Rectal smooth muscle tissue (tissue), 1 donor: ENCODE results near the gene COG1.

Experiments used
- H3K27ac ChIP-seq: one replicate; pipeline ENCODE4 v1.7.0; 2013; ENCODE audit warnings: low read depth, low read length, inconsistent platforms
- H3K27me3 ChIP-seq: one replicate; pipeline ENCODE4 v1.7.0; 2013; ENCODE audit warnings: low read length; ENCODE audit not compliant: control insufficient read depth, insufficient read depth
- H3K36me3 ChIP-seq: one replicate; pipeline ENCODE4 v1.7.0; 2013; ENCODE audit warnings: low read length; ENCODE audit not compliant: control insufficient read depth, insufficient read depth
- H3K4me1 ChIP-seq: one replicate; pipeline ENCODE4 v1.7.0; 2013; ENCODE audit warnings: low read length; ENCODE audit not compliant: control insufficient read depth, insufficient read depth
- H3K4me3 ChIP-seq: one replicate; pipeline ENCODE4 v1.7.0; 2013; ENCODE audit warnings: low read length
- H3K9ac ChIP-seq: one replicate; pipeline ENCODE4 v1.7.0; 2013; ENCODE audit warnings: low read length

Gene COG1

DNA sequence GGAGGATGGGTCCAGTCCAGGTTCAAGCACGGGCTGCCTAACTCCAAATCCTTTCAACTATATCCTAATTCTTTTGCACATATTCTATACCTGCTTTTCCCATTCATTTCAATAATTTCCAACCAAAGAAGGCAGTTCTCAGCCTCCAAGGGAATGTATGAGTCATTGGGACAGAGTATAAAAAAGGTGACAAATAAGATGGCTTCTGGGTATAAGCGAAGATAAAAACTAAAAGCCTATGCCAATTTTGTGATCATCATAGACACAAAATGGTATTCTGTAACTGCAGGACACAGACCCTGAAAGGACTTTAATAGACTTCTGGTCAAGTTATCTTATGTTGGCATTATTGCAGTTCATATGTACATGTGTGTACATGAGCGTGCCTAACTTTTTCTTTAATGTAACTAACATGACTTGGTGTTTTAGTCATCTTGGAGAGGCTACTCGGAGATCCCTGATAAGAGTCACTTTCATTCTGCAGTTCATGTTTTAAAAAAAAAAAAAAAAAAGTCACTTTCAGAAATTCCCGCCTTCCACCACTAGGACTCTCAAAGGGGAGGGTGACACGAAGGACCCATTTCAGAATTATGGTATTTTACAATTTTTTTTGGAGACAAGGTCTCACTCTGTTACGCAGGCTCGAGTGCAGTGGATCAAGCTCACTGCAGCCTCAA, 17.3 kb downstream of the COG1 start:
- Histone ChIP-seq H3K4me3 (no peak overlapping the region), H3K4me1 (no peaks in the 10 kb centered on the region), H3K9ac (no peak overlapping the region), H3K27me3 (no peaks in the 10 kb centered on the region), H3K36me3 (peaks cover 17% of the 10 kb centered on the region), H3K27ac (no peak overlapping the region)

- no peaks in the 10 kb centered on the region for H3K4me1 ChIP-seq
- H3K9ac ChIP-seq, result no peak overlapping the region
- no peaks in the 10 kb centered on the region for H3K27me3 ChIP-seq
- peaks cover 6% of the 10 kb centered on the region for H3K36me3 ChIP-seq
- H3K27ac ChIP-seq, result no peak overlapping the region
- no peak overlapping the region for H3K4me3 ChIP-seq
These were observed 18.9 kb downstream of the COG1 start for GRCh38 chr17:73211745-73212144.

- no peak overlapping the region for H3K9ac ChIP-seq
- no peaks in the 10 kb centered on the region for H3K4me1 ChIP-seq
- no peak overlapping the region for H3K4me3 ChIP-seq
- no peak overlapping the region for H3K27ac ChIP-seq
- no peaks in the 10 kb centered on the region for H3K27me3 ChIP-seq
- no peaks in the 10 kb centered on the region for H3K36me3 ChIP-seq
These were observed 21.2 kb downstream of the COG1 start for GRCh38 chr17:73214008-73214407.

DNA sequence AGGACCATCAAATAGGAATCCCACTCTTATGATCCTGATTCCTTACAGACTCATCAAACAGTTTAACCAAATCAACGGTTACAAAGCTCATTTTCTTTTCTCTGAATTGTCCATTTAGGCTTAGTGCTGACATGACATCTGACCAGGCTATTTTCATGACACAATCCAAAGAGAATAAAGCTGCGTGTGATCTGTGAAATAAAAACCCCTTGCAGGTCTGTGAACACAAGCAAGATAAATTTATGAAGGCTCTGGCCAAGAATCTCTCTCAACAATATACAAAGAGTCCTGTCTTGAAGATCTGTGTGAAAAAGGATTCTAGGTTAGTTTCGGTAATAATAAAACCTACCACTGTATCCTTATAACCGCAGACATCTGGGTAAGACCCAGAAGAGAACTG, 22.0 kb downstream of the COG1 start:
- Histone ChIP-seq H3K36me3 (no peaks in the 10 kb centered on the region), H3K9ac (no peak overlapping the region), H3K27me3 (no peaks in the 10 kb centered on the region), H3K27ac (no peak overlapping the region), H3K4me3 (no peak overlapping the region), H3K4me1 (no peaks in the 10 kb centered on the region)

- no peak overlapping the region for H3K4me3 ChIP-seq
- no peak overlapping the region for H3K27ac ChIP-seq
- H3K27me3 ChIP-seq, result no peaks in the 10 kb centered on the region
- no peaks in the 10 kb centered on the region for H3K36me3 ChIP-seq
- no peaks in the 10 kb centered on the region for H3K4me1 ChIP-seq
- H3K9ac ChIP-seq, result no peak overlapping the region
These were observed 22.6 kb downstream of the COG1 start for GRCh38 chr17:73215447-73215846.

DNA sequence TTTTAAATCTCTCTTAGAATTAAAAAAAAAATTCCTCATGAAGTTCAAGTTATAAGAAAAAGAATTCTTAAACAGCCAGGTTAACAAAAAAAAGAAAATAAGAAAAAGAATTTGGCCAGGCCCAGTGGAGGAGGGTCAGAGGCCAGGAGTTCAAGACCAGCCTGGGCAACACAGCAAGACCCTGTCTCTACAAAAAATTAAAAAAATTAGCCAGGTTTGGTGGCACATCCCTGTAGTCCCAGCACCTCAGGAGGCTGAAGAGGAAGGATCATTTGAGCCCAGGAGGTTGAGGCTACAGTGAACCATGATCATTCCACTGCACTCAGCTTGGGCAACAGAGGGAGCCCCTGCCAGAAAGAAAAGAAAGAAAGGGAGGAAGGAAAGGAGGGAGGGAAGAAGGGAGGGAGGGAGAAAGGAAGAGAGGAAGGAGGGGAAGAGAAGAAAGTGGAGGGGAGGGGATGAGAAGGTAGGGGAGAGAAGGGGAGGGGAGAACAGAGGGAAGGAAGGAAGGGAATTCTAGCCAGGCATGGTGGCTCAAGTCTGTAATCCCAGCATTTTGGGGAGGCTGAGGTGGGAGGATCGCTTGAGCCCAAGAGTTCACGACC, 30.9 kb downstream of the COG1 start:
- H3K9ac ChIP-seq, result no peak overlapping the region
- no peaks in the 10 kb centered on the region for H3K4me1 ChIP-seq
- H3K27ac ChIP-seq, result no peak overlapping the region
- no peaks in the 10 kb centered on the region for H3K27me3 ChIP-seq
- no peaks in the 10 kb centered on the region for H3K36me3 ChIP-seq
- no peak overlapping the region for H3K4me3 ChIP-seq

GRCh38 chr17:73224237-73224636, 31.4 kb downstream of the COG1 start:
- Histone ChIP-seq H3K27me3 (no peaks in the 10 kb centered on the region), H3K4me3 (no peak overlapping the region), H3K4me1 (no peaks in the 10 kb centered on the region), H3K36me3 (no peaks in the 10 kb centered on the region), H3K27ac (no peak overlapping the region), H3K9ac (no peak overlapping the region)

DNA sequence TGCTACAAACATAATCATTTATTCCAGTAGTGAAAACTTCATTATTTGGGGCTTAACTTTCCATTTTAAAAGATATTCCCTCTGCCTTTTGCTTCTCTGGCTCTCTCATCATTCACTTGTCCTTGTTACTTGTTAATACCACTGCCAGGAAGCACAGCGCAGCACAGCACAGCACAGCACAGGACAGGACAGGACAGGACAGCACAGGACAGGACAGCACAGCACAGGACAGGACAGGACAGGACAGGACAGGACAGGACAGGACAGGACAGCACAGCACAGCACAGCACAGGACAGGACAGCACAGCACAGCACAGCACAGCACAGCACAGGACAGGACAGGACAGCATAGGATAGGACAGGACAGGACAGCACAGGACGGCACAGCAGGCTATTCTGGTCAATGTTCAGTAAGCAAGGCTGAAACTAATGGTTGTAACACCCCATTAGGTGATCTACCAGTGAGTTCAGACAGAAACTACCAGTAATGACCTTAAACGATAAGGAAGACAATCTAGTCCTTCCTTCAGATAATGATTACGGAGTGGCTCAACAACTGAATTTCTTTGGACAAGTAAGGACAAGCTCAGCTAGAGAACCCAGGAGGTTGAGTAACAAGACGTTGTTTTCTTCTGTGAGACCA, 31.9 kb downstream of the COG1 start:
- no peaks in the 10 kb centered on the region for H3K4me1 ChIP-seq
- H3K36me3 ChIP-seq, result no peaks in the 10 kb centered on the region
- H3K27me3 ChIP-seq, result no peaks in the 10 kb centered on the region
- H3K9ac ChIP-seq, result no peak overlapping the region
- H3K4me3 ChIP-seq, result no peak overlapping the region
- H3K27ac ChIP-seq, result no peak overlapping the region

- H3K27me3 ChIP-seq, result no peaks in the 10 kb centered on the region
- no peak overlapping the region for H3K4me3 ChIP-seq
- no peaks in the 10 kb centered on the region for H3K36me3 ChIP-seq
- no peaks in the 10 kb centered on the region for H3K4me1 ChIP-seq
- no peak overlapping the region for H3K9ac ChIP-seq
- no peak overlapping the region for H3K27ac ChIP-seq
These were observed 33.8 kb downstream of the COG1 start for GRCh38 chr17:73226556-73227172.

DNA sequence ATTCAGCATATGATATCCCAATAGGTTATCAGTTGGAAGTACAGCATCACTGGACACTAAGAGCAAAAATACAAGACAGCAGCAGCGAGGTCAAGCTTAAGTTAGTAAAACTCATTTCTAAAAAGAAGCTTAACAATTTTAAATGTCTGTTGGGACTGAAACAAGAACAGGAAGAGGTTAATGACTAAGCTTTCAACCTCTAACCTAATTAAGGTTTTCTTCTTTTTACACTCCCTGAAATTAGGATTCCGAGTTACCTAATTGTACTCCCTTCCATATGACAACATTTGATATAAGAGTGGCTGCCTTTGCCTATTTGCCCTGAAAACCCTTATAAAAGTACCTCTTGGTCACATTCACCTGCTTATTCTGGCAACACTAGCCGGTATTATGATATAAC, 34.5 kb downstream of the COG1 start:
- no peak overlapping the region for H3K9ac ChIP-seq
- H3K4me3 ChIP-seq, result no peak overlapping the region
- no peaks in the 10 kb centered on the region for H3K36me3 ChIP-seq
- H3K27me3 ChIP-seq, result no peaks in the 10 kb centered on the region
- H3K27ac ChIP-seq, result no peak overlapping the region
- no peaks in the 10 kb centered on the region for H3K4me1 ChIP-seq

DNA sequence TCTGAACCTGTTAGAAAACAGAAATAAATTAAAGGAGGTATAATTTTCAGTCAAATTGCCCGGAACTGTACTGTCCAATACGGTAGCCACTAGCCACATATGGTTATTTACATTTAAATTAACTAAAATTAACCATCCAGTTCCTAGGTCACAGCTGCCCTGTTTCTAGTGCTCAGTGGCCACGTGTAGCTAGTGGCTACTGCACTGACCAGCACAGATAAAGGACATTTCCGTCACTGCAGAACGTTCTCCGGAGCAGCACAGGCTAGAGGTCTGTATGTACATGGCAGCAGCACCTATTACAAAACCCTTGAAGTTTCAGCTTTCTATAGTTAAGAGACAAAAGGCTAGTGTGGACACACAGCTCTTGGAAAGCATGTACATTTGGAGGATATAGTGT, 35.1 kb downstream of the COG1 start:
- Histone ChIP-seq H3K9ac (no peak overlapping the region), H3K4me1 (no peaks in the 10 kb centered on the region), H3K27ac (no peak overlapping the region), H3K4me3 (no peak overlapping the region), H3K36me3 (no peaks in the 10 kb centered on the region), H3K27me3 (no peaks in the 10 kb centered on the region)

DNA sequence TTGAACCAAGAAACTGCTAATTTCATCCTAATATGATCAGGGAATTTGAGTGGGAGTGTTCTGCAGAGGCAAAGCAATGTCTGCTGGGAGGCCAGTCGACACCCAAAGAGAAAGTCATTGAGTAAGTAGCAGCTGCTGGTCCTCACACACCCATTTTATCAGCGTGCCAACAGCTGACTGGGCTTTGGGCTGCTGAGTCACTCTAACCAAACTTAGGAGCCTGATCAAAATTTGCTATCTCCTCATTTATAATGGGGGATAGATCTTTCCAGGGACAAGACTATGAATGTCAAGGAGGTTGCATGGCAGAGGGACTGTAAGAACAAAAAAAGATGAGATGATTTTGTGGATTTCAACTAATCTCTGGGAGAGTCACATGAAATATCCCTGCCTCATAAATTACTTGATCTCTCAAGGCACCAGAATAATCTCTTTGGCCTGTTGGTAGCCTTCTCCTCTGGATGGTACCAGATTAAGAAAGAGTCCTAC, 35.9 kb downstream of the COG1 start:
- H3K36me3 ChIP-seq, result no peaks in the 10 kb centered on the region
- H3K4me3 ChIP-seq, result no peak overlapping the region
- H3K27me3 ChIP-seq, result no peaks in the 10 kb centered on the region
- H3K27ac ChIP-seq, result no peak overlapping the region
- H3K9ac ChIP-seq, result no peak overlapping the region
- no peaks in the 10 kb centered on the region for H3K4me1 ChIP-seq
